ENCODE results near the gene CLEC9A.

Gene CLEC9A

DNA sequence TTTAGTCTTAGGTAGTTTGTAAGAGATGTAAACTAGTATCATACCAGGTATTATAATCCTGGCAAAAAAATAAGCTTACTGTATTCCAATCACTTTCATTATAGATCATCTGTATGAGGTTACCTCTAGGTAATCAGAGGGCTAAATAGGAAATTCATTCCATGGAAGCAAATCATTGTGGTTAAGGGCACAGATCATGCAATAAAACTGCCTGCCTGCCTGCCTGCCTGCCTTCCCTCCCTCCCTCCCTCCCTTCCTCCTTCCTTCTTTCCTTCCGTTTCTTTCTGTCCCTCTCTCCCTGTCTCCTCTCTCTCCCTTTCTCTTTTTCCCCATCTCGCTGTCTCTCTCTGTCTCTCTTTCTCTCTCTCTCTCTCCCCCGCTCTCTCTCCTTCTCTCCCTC is 3.2 kb upstream of the CLEC9A start:
- Histone ChIP-seq H3K9me3 (replicated peaks; ENCODE audit: low read length) (no peaks in the 10 kb centered on the region), H3K4me2 (ENCODE audit: low read length) (peak overlapping the region; percentile 30), H3K4me3 (ENCODE audit: low read length) (no peak overlapping the region), H3K27me3 (ENCODE audit: control insufficient read depth, insufficient read depth, low read length) (no peaks in the 10 kb centered on the region), H3K4me1 (ENCODE audit: control insufficient read depth, insufficient read depth, low read length) (peaks cover 26% of the 10 kb centered on the region), H3K9ac (ENCODE audit: low read depth, low read length) (no peak overlapping the region), H3K36me3 (ENCODE audit: insufficient read depth, low read length) (no peaks in the 10 kb centered on the region)

DNA sequence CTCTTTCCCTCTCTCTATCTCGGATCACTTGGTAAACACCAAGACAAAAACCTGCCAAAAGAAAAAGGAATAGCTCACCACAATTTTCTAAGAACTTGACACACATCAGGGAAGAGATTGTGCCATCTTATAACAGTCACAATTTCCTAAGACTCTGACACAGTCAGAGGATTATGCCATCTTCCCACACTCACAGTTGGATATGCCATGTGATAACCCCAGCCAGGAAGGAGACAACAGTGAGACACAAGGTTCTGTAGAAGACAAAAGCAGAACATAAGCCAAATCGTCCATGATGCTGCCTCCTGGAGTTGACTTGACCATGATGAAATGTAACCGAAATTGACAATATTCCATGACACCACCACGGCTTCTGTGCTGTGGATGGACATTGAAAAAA is 2.8 kb upstream of the CLEC9A start:
- no peak overlapping the region for H3K4me3 ChIP-seq (ENCODE audit: low read length)
- H3K9me3 ChIP-seq (replicated peaks; ENCODE audit: low read length), result no peaks in the 10 kb centered on the region
- peak overlapping the region; percentile 30 for H3K4me2 ChIP-seq (ENCODE audit: low read length)
- no peaks in the 10 kb centered on the region for H3K27me3 ChIP-seq (ENCODE audit: control insufficient read depth, insufficient read depth, low read length)
- no peak overlapping the region for H3K9ac ChIP-seq (ENCODE audit: low read depth, low read length)
- no peaks in the 10 kb centered on the region for H3K36me3 ChIP-seq (ENCODE audit: insufficient read depth, low read length)
- H3K4me1 ChIP-seq (ENCODE audit: control insufficient read depth, insufficient read depth, low read length), result peaks cover 26% of the 10 kb centered on the region

- Histone ChIP-seq H3K4me3 (ENCODE audit: low read length) (no peak overlapping the region), H3K27me3 (ENCODE audit: control insufficient read depth, insufficient read depth, low read length) (no peaks in the 10 kb centered on the region), H3K9me3 (replicated peaks; ENCODE audit: low read length) (no peaks in the 10 kb centered on the region), H3K9ac (ENCODE audit: low read depth, low read length) (no peak overlapping the region), H3K4me2 (ENCODE audit: low read length) (no peak overlapping the region), H3K4me1 (ENCODE audit: control insufficient read depth, insufficient read depth, low read length) (peaks cover 26% of the 10 kb centered on the region), H3K36me3 (ENCODE audit: insufficient read depth, low read length) (no peaks in the 10 kb centered on the region)
These were observed 839 bp downstream of the CLEC9A start for GRCh38 chr12:10031321-10031720.

GRCh38 chr12:10031771-10032175 is 1.3 kb downstream of the CLEC9A start:
- no peaks in the 10 kb centered on the region for H3K27me3 ChIP-seq (ENCODE audit: control insufficient read depth, insufficient read depth, low read length)
- H3K4me3 ChIP-seq (ENCODE audit: low read length), result no peak overlapping the region
- H3K4me1 ChIP-seq (ENCODE audit: control insufficient read depth, insufficient read depth, low read length), result peaks cover 26% of the 10 kb centered on the region
- H3K9ac ChIP-seq (ENCODE audit: low read depth, low read length), result no peak overlapping the region
- no peaks in the 10 kb centered on the region for H3K9me3 ChIP-seq (replicated peaks; ENCODE audit: low read length)
- H3K36me3 ChIP-seq (ENCODE audit: insufficient read depth, low read length), result no peaks in the 10 kb centered on the region
- no peak overlapping the region for H3K4me2 ChIP-seq (ENCODE audit: low read length)

GRCh38 chr12:10033783-10034545 is 3.5 kb downstream of the CLEC9A start:
- Histone ChIP-seq H3K36me3 (ENCODE audit: insufficient read depth, low read length) (no peaks in the 10 kb centered on the region), H3K4me1 (ENCODE audit: control insufficient read depth, insufficient read depth, low read length) (peaks cover 12% of the 10 kb centered on the region), H3K27me3 (ENCODE audit: control insufficient read depth, insufficient read depth, low read length) (no peaks in the 10 kb centered on the region), H3K9me3 (replicated peaks; ENCODE audit: low read length) (no peaks in the 10 kb centered on the region), H3K4me2 (ENCODE audit: low read length) (no peak overlapping the region), H3K9ac (ENCODE audit: low read depth, low read length) (no peak overlapping the region), H3K4me3 (ENCODE audit: low read length) (no peak overlapping the region)

GRCh38 chr12:10042167-10042566 is 11.7 kb downstream of the CLEC9A start:
- Histone ChIP-seq H3K4me2 (ENCODE audit: low read length) (no peak overlapping the region), H3K9ac (ENCODE audit: low read depth, low read length) (no peak overlapping the region), H3K4me3 (ENCODE audit: low read length) (no peak overlapping the region), H3K4me1 (ENCODE audit: control insufficient read depth, insufficient read depth, low read length) (no peaks in the 10 kb centered on the region), H3K27me3 (ENCODE audit: control insufficient read depth, insufficient read depth, low read length) (peaks cover 7% of the 10 kb centered on the region), H3K9me3 (replicated peaks; ENCODE audit: low read length) (no peaks in the 10 kb centered on the region), H3K36me3 (ENCODE audit: insufficient read depth, low read length) (no peaks in the 10 kb centered on the region)

DNA sequence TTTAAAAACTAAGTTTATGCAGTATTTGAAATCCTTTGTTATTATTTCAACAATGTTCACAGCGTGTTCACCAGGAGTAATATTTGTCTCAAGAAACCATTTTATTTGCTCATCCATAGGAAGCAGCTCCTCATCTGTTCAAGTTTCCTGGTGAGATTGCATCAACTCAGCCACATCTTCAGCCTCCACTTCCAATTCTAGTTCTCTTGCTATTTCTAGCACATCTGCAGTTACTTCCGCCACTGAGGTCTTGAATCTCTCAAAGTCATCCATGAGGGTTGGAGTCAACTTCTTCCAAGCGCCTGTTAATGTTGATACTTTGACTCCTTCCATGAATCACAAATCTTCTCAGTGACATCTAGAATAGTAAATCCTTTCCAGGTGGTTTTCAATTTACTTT is 18.0 kb downstream of the CLEC9A start:
- H3K27me3 ChIP-seq (ENCODE audit: control insufficient read depth, insufficient read depth, low read length), result no peaks in the 10 kb centered on the region
- H3K4me1 ChIP-seq (ENCODE audit: control insufficient read depth, insufficient read depth, low read length), result no peaks in the 10 kb centered on the region
- no peak overlapping the region for H3K4me2 ChIP-seq (ENCODE audit: low read length)
- no peak overlapping the region for H3K4me3 ChIP-seq (ENCODE audit: low read length)
- no peaks in the 10 kb centered on the region for H3K36me3 ChIP-seq (ENCODE audit: insufficient read depth, low read length)
- H3K9ac ChIP-seq (ENCODE audit: low read depth, low read length), result no peak overlapping the region
- H3K9me3 ChIP-seq (replicated peaks; ENCODE audit: low read length), result no peaks in the 10 kb centered on the region

GRCh38 chr12:10052193-10052913 is 21.9 kb downstream of the CLEC9A start:
- Histone ChIP-seq H3K4me3 (ENCODE audit: low read length) (no peak overlapping the region), H3K27me3 (ENCODE audit: control insufficient read depth, insufficient read depth, low read length) (no peaks in the 10 kb centered on the region), H3K9me3 (replicated peaks; ENCODE audit: low read length) (no peaks in the 10 kb centered on the region), H3K36me3 (ENCODE audit: insufficient read depth, low read length) (no peaks in the 10 kb centered on the region), H3K4me2 (ENCODE audit: low read length) (no peak overlapping the region), H3K9ac (ENCODE audit: low read depth, low read length) (no peak overlapping the region), H3K4me1 (ENCODE audit: control insufficient read depth, insufficient read depth, low read length) (no peaks in the 10 kb centered on the region)

DNA sequence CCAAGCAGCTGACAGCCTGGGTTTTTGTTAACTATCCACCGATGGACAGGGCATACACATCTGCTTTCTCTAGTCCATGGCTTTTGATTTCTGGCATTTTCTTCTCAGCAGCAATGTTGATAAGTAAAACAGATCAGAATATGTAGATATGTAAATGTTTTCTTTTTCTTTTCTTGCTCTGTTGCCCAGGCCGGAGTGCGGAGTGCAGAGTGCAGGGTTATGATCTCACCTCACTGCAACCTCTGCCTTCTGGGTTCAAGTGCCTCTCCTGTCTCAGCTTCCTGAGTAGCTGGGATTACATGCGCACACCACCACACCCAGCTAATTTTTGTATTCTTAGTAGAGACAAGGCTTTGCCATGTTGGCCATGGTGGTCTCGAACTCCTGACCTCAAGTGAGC is 27.9 kb downstream of the CLEC9A start:
- Histone ChIP-seq H3K9ac (ENCODE audit: low read depth, low read length) (no peak overlapping the region), H3K4me3 (ENCODE audit: low read length) (no peak overlapping the region)

DNA sequence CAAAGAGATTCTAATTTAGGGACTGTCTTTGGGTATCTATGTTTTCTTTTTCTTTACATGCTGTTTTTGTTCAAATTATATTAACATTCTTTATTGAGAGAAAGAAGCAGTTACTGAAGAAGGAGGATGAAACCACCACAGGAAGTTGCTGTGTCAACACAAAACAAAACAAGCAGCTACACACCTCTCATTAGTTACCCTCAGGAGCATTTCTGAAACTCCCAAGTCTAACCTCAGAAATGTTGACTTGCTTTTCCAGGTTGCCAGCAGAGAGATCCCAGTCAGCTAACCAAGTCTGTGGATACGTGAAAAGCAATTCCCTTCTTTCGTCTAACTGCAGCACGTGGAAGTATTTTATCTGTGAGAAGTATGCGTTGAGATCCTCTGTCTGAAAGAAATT is 34.8 kb downstream of the CLEC9A start:
- Histone ChIP-seq H3K9me3 (replicated peaks; ENCODE audit: low read length) (no peaks in the 10 kb centered on the region), H3K27me3 (ENCODE audit: control insufficient read depth, insufficient read depth, low read length) (no peaks in the 10 kb centered on the region), H3K36me3 (ENCODE audit: insufficient read depth, low read length) (no peaks in the 10 kb centered on the region), H3K4me2 (ENCODE audit: low read length) (no peak overlapping the region), H3K4me3 (ENCODE audit: low read length) (no peak overlapping the region), H3K9ac (ENCODE audit: low read depth, low read length) (no peak overlapping the region), H3K4me1 (ENCODE audit: control insufficient read depth, insufficient read depth, low read length) (no peaks in the 10 kb centered on the region)

More for the DNA sequence above, 27.9 kb downstream of the CLEC9A start:
- H3K27me3 ChIP-seq (ENCODE audit: control insufficient read depth, insufficient read depth, low read length), result no peaks in the 10 kb centered on the region
- no peaks in the 10 kb centered on the region for H3K4me1 ChIP-seq (ENCODE audit: control insufficient read depth, insufficient read depth, low read length)
- no peaks in the 10 kb centered on the region for H3K36me3 ChIP-seq (ENCODE audit: insufficient read depth, low read length)
- no peaks in the 10 kb centered on the region for H3K9me3 ChIP-seq (replicated peaks; ENCODE audit: low read length)
- no peak overlapping the region for H3K4me2 ChIP-seq (ENCODE audit: low read length)

GRCh38 chr12:10067264-10067663 is 36.8 kb downstream of the CLEC9A start:
- Histone ChIP-seq H3K4me2 (ENCODE audit: low read length) (no peak overlapping the region), H3K27me3 (ENCODE audit: control insufficient read depth, insufficient read depth, low read length) (no peaks in the 10 kb centered on the region), H3K4me1 (ENCODE audit: control insufficient read depth, insufficient read depth, low read length) (no peaks in the 10 kb centered on the region), H3K36me3 (ENCODE audit: insufficient read depth, low read length) (no peaks in the 10 kb centered on the region), H3K9me3 (replicated peaks; ENCODE audit: low read length) (no peaks in the 10 kb centered on the region), H3K9ac (ENCODE audit: low read depth, low read length) (no peak overlapping the region), H3K4me3 (ENCODE audit: low read length) (no peak overlapping the region)

DNA sequence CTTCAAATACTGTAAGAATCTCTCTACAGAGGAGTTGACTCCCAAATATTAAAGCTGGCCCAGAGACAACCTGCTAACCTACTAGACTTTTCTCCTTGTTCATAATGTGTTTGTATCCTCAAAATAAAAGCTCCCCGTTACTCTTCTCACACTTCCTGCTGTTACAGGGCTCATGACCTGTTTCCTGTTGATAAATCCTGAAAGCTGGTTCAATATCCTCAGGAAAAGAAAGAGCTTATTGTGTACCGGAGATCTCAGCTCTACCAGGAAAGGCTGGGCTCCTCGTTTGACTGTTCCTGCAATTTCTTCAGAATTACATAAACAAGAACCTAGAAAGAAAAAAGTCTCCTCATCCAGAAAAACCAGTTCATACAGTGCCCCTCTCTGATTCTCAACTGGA is 37.5 kb downstream of the CLEC9A start:
- H3K27me3 ChIP-seq (ENCODE audit: control insufficient read depth, insufficient read depth, low read length), result no peaks in the 10 kb centered on the region
- no peaks in the 10 kb centered on the region for H3K9me3 ChIP-seq (replicated peaks; ENCODE audit: low read length)
- H3K4me3 ChIP-seq (ENCODE audit: low read length), result no peak overlapping the region
- H3K9ac ChIP-seq (ENCODE audit: low read depth, low read length), result no peak overlapping the region
- no peaks in the 10 kb centered on the region for H3K36me3 ChIP-seq (ENCODE audit: insufficient read depth, low read length)
- no peak overlapping the region for H3K4me2 ChIP-seq (ENCODE audit: low read length)
- H3K4me1 ChIP-seq (ENCODE audit: control insufficient read depth, insufficient read depth, low read length), result no peaks in the 10 kb centered on the region

All from skeletal muscle satellite cell (primary cell).